Neural cell (in vitro differentiated cells): Measurements from ENCODE around the gene NAT9. TPM values are rescaled to one million over a fixed set of nuclear protein-coding genes. Genes with fewer than 3 reads are reported as not detected.
A peak's percentile ranks its signal among the peaks of the same experiment; 100 is the strongest.

Source experiments
- H2AFZ ChIP-seq: fragments of 200-600, 300-800 bp; sonication (generic), shearing (Covaris generic); 2 replicates; pipeline ENCODE4 v1.6.0; 2014; ENCODE audit warnings: low read depth, mild to moderate bottlenecking, antibody characterized with exemption, low read length, moderate library complexity
- H3F3A ChIP-seq: fragments of 200-600 bp; shearing (Covaris generic); 2 replicates; pipeline ENCODE4 v1.6.1; 2016; ENCODE audit warnings: mild to moderate bottlenecking, moderate library complexity, mixed read lengths, antibody characterized with exemption, low read length; ENCODE audit not compliant: insufficient read depth, poor library complexity, severe bottlenecking
- H3K27ac ChIP-seq: fragments of 200-600, 300-800 bp; sonication (generic), shearing (Covaris generic); 2 replicates; pipeline ENCODE4 v1.5.1; 2014; ENCODE audit warnings: mild to moderate bottlenecking, low read length, moderate library complexity
- H3K27me3 ChIP-seq: fragments of 300-800, 200-600 bp; sonication (generic), shearing (Covaris generic); 2 replicates; pipeline ENCODE4 v1.6.0; 2014; ENCODE audit warnings: mild to moderate bottlenecking, low read depth, low read length, moderate library complexity; ENCODE audit not compliant: insufficient read depth
- H3K36me3 ChIP-seq: fragments of 300-800, 200-600 bp; sonication (generic), shearing (Covaris generic); 2 replicates; pipeline ENCODE4 v1.5.1; 2014; ENCODE audit warnings: mild to moderate bottlenecking, antibody characterized with exemption, low read length, moderate library complexity; ENCODE audit not compliant: insufficient read depth
- H3K4me2 ChIP-seq: fragments of 300-800, 200-600 bp; sonication (generic), shearing (Covaris generic); 2 replicates; pipeline ENCODE4 v1.6.0; 2014; ENCODE audit warnings: mild to moderate bottlenecking, low read length
- H3K4me3 ChIP-seq: fragments of 300-800, 200-600 bp; sonication (generic), shearing (Covaris generic); 2 replicates; pipeline ENCODE4 v1.5.1; 2014; ENCODE audit warnings: mild to moderate bottlenecking, low read length, moderate library complexity
- H3K79me2 ChIP-seq: fragments of 200-600 bp; shearing (Covaris generic); replicated peaks from 2 replicates; pipeline ENCODE4 v1.6.0; 2014; ENCODE audit warnings: mild to moderate bottlenecking, low read length, moderate library complexity; ENCODE audit not compliant: insufficient read depth
- H3K9ac ChIP-seq: fragments of 300-800, 200-600 bp; sonication (generic), shearing (Covaris generic); 2 replicates; pipeline ENCODE4 v1.6.1; 2016; ENCODE audit warnings: mild to moderate bottlenecking, low read length, mixed read lengths
- H3K9me2 ChIP-seq: fragments of 200-600 bp; shearing (Covaris generic); 2 replicates; pipeline ENCODE4 v1.6.1; 2016; ENCODE audit warnings: mild to moderate bottlenecking, low read length, mixed read lengths; ENCODE audit not compliant: insufficient read depth
- H3K9me3 ChIP-seq: fragments of 200-600, 300-800 bp; sonication (generic), shearing (Covaris generic); 2 replicates; pipeline ENCODE4 v1.6.1; 2016; ENCODE audit warnings: mild to moderate bottlenecking, mixed run types, low read length, moderate library complexity, mixed read lengths
- H4K20me1 ChIP-seq: fragments of 200-600 bp; shearing (Covaris generic); 2 replicates; pipeline ENCODE4 v1.6.1; 2016; ENCODE audit warnings: mild to moderate bottlenecking, mixed run types; ENCODE audit not compliant: insufficient read depth
- CTCF ChIP-seq: fragments of 450-650 bp; IDR thresholded peaks from 2 replicates; pipeline ENCODE4 v1.5.1; 2014; ENCODE audit warnings: antibody characterized with exemption, mild to moderate bottlenecking, moderate library complexity; ENCODE audit not compliant: poor library complexity, severe bottlenecking
- EP300 ChIP-seq: fragments of 450-650 bp; conservative IDR thresholded peaks from 2 replicates; pipeline ENCODE4 v1.6.1; 2014; ENCODE audit warnings: antibody characterized with exemption, mild to moderate bottlenecking, moderate library complexity; ENCODE audit not compliant: poor library complexity, severe bottlenecking
- EZH2 ChIP-seq: fragments of 200-600, 300-800 bp; shearing (Covaris generic), sonication (generic); IDR thresholded peaks from 2 replicates; pipeline ENCODE4 v1.6.1; 2014; ENCODE audit warnings: antibody characterized with exemption, low read length, borderline replicate concordance, mild to moderate bottlenecking; ENCODE audit not compliant: insufficient read depth, poor library complexity, severe bottlenecking
- MXI1 ChIP-seq: fragments of 450-650 bp; conservative IDR thresholded peaks from 2 replicates; pipeline ENCODE4 v1.6.1; 2014; ENCODE audit warnings: antibody characterized with exemption, mild to moderate bottlenecking; ENCODE audit not compliant: poor library complexity, severe bottlenecking
- POLR2AphosphoS5 ChIP-seq: IDR thresholded peaks from 2 replicates; pipeline ENCODE4 v1.6.1; 2012
- RAD21 ChIP-seq: fragments of 450-650 bp; conservative IDR thresholded peaks from 2 replicates; pipeline ENCODE4 v1.6.1; 2014; ENCODE audit warnings: antibody characterized with exemption, mild to moderate bottlenecking, moderate library complexity
- REST ChIP-seq: IDR thresholded peaks from 2 replicates; pipeline ENCODE4 v1.6.1; 2012; ENCODE audit warnings: borderline replicate concordance
- SMC3 ChIP-seq: fragments of 450-650 bp; conservative IDR thresholded peaks from 2 replicates; pipeline ENCODE4 v1.6.1; 2014; ENCODE audit warnings: antibody characterized with exemption, mild to moderate bottlenecking, moderate library complexity; ENCODE audit not compliant: poor library complexity
- TAF1 ChIP-seq: IDR thresholded peaks from 2 replicates; pipeline ENCODE4 v1.6.1; 2012; ENCODE audit warnings: low read depth
- polyA plus RNA-seq: library from polyadenylated mRNA; depleted of rRNA; stranded (reverse); fragments of >200 nt; gene quantifications from 2 replicates; pipeline ENCODE4 v1.2.3, GENCODE V29; 2014

NAT9 gene
- polyA plus RNA-seq, 1 donor from 2014 or later, result 243 TPM

- H3K4me2 ChIP-seq, result peak overlapping the region; percentile 83
- no peaks in the 10 kb centered on the region for H4K20me1 ChIP-seq
- peak overlapping the region; percentile 91 for H3K4me3 ChIP-seq
- TF ChIP-seq MXI1 (no peak), EP300 (no peak), RAD21 (no peak), TAF1 (no peak), REST (no peak), SMC3 (no peak), POLR2AphosphoS5 (no peak), EZH2 (no peak), CTCF (no peak)
- H3K27ac ChIP-seq, result peak overlapping the region; percentile 45
- peak overlapping the region; percentile 75 for H2AFZ ChIP-seq
- H3K36me3 ChIP-seq, result peaks cover 7% of the 10 kb centered on the region
- H3K27me3 ChIP-seq, result no peaks in the 10 kb centered on the region
- no peaks in the 10 kb centered on the region for H3K9me3 ChIP-seq
- H3K9ac ChIP-seq, result peak overlapping the region; percentile 76
- H3K79me2 ChIP-seq, result peaks cover 23% of the 10 kb centered on the region
- no peaks in the 10 kb centered on the region for H3K9me2 ChIP-seq
- H3F3A ChIP-seq, result no peaks in the 10 kb centered on the region
Measured at GRCh38 chr17:74775409-74776043, 619 bp downstream of the NAT9 start.

GRCh38 chr17:74773871-74774286 lies 2.3 kb downstream of the NAT9 start:
- Histone ChIP-seq H3F3A (no peaks in the 10 kb centered on the region), H3K36me3 (peaks cover 7% of the 10 kb centered on the region), H3K9me3 (no peaks in the 10 kb centered on the region), H3K27me3 (no peaks in the 10 kb centered on the region), H3K4me2 (no peak overlapping the region), H3K4me3 (no peak overlapping the region), H3K79me2 (peaks cover 20% of the 10 kb centered on the region), H3K27ac (no peak overlapping the region), H3K9me2 (no peaks in the 10 kb centered on the region), H2AFZ (no peak overlapping the region), H3K9ac (no peak overlapping the region), H4K20me1 (no peaks in the 10 kb centered on the region)
- TF ChIP-seq POLR2AphosphoS5, result no peak
- no peak for TF ChIP-seq EP300
- TF ChIP-seq CTCF, result no peak
- no peak for TF ChIP-seq RAD21
- no peak for TF ChIP-seq MXI1
- TF ChIP-seq EZH2, result no peak
- TF ChIP-seq REST, result no peak
- no peak for TF ChIP-seq SMC3
- no peak for TF ChIP-seq TAF1
